ENCODE results near the gene DBF4B. TPM values are rescaled to one million over a fixed set of nuclear protein-coding genes. Genes with fewer than 3 reads are reported as not detected.

The DBF4B gene
- total RNA-seq, 1 experiment from 2014 or later, result 8.7 TPM

- DNase-seq (ENCODE audit: low spot score), result no peak
Measured at GRCh38 chr17:44759086-44759915, 50.8 kb downstream of the DBF4B start.

- DNase-seq (ENCODE audit: low spot score), result no peak
Measured at GRCh38 chr17:44759916-44760243, 51.4 kb downstream of the DBF4B start.

- DNase-seq (ENCODE audit: low spot score), result no peak
Measured at GRCh38 chr17:44760474-44761308, 52.2 kb downstream of the DBF4B start.

- no peak for DNase-seq (ENCODE audit: low spot score)
Measured at GRCh38 chr17:44761932-44762810, 53.7 kb downstream of the DBF4B start.

- DNase-seq (ENCODE audit: low spot score), result no peak
Measured at GRCh38 chr17:44763170-44763569, 54.7 kb downstream of the DBF4B start.

- DNase-seq (ENCODE audit: low spot score), result no peak
Measured at GRCh38 chr17:44765965-44766364, 57.5 kb downstream of the DBF4B start.

- DNase-seq (ENCODE audit: low spot score), result no peak
Measured at GRCh38 chr17:44766409-44767038, 58.1 kb downstream of the DBF4B start.

- no peak for DNase-seq (ENCODE audit: low spot score)
Measured at GRCh38 chr17:44767493-44767892, 59.0 kb downstream of the DBF4B start.

- no peak for DNase-seq (ENCODE audit: low spot score)
Measured at GRCh38 chr17:44768505-44769142, 60.2 kb downstream of the DBF4B start.

GRCh38 chr17:44769230-44769629, 60.8 kb downstream of the DBF4B start:
- DNase-seq (ENCODE audit: low spot score), result no peak

- no peak for DNase-seq (ENCODE audit: low spot score)
Measured at GRCh38 chr17:44769647-44770084, 61.2 kb downstream of the DBF4B start.

- no peak for DNase-seq (ENCODE audit: low spot score)
Measured at GRCh38 chr17:44770166-44770925, 61.9 kb downstream of the DBF4B start.

- no peak for DNase-seq (ENCODE audit: low spot score)
Measured at GRCh38 chr17:44772308-44773045, 64.0 kb downstream of the DBF4B start.

GRCh38 chr17:44773140-44773539, 64.7 kb downstream of the DBF4B start:
- DNase-seq (ENCODE audit: low spot score), result no peak

- DNase-seq (ENCODE audit: low spot score), result peak; percentile 84
Measured at GRCh38 chr17:44774271-44775135, 66.0 kb downstream of the DBF4B start.

- peak; percentile 99 for DNase-seq (ENCODE audit: low spot score)
Measured at GRCh38 chr17:44775136-44775837, 66.8 kb downstream of the DBF4B start.

GRCh38 chr17:44775838-44776621, 67.6 kb downstream of the DBF4B start:
- peak; percentile 47 for DNase-seq (ENCODE audit: low spot score)

Data from H4 (cell line).